Transverse colon (tissue), 3 donors: ENCODE results near the gene TMEM263.

ENCODE experiments used
- CTCF ChIP-seq, 5 experiments: fragments of 200-600 bp in 3 of 5; fragments of 450-650 bp in 2 of 5; sonication (generic) in 3 of 5; IDR thresholded peaks; 1 replicate in 2 of 5; 2 replicates in 3 of 5; pipeline ENCODE4 v1.5.1; 2016 to 2017; ENCODE audit warnings: antibody characterized with exemption in 5 of 5, inconsistent platforms in 3 of 5, mild to moderate bottlenecking in 2 of 5, moderate library complexity in 1 of 5
- EP300 ChIP-seq: sonication (generic); formaldehyde crosslinking; IDR thresholded peaks from one replicate; pipeline ENCODE4 v1.6.1; 2017; ENCODE audit warnings: antibody characterized with exemption, low read depth
- POLR2A ChIP-seq: fragments of 450-650 bp; IDR thresholded peaks from one replicate; pipeline ENCODE4 v1.6.1; 2016; ENCODE audit warnings: antibody characterized with exemption, mild to moderate bottlenecking, moderate library complexity

- TF ChIP-seq CTCF (IDR thresholded peaks at IDR 0.05) (no peak), EP300 (no peak), POLR2A (no peak)
Measured at GRCh38 chr12:106908561-106908960, 47.1 kb upstream of the TMEM263 start.
